Lower leg skin (tissue), 4 donors: ENCODE data around the gene HLA-DQA1. TPM values are rescaled to one million over a fixed set of nuclear protein-coding genes. Genes with fewer than 3 reads are reported as not detected.

ENCODE experiments used
- DNase-seq, 2 donors: peaks; one replicate each; pipeline ENCODE4 v3.0.0-alpha.2; 2019; ENCODE audit warnings: low spot score in 2 of 2
- H3K4me3 ChIP-seq: fragments of 200-600 bp; sonication (generic); 2 replicates; pipeline ENCODE4 v1.5.1; 2017; ENCODE audit warnings: mild to moderate bottlenecking, low read depth; ENCODE audit not compliant: poor library complexity, severe bottlenecking
- CTCF ChIP-seq, 3 donors: fragments of 450-650 bp; IDR thresholded peaks; one replicate each; pipeline ENCODE4 v1.5.1; 2016; ENCODE audit warnings: antibody characterized with exemption in 3 of 3, mild to moderate bottlenecking in 3 of 3, moderate library complexity in 2 of 3
- POLR2A ChIP-seq, 2 donors: fragments of 450-650 bp; IDR thresholded peaks; one replicate each; pipeline ENCODE4 v1.6.1; 2016 to 2017; ENCODE audit warnings: antibody characterized with exemption in 2 of 2, mild to moderate bottlenecking in 1 of 2, moderate library complexity in 1 of 2
- WGBS, 2 donors: methylation state at CpG; one replicate each; pipeline ENCODE4 v1.1.5; 2018; 5-methylcytosine and 5-hydroxymethylcytosine counted together
- intact Hi-C: fragments of 100-400 bp; cut with DNase I; formaldehyde crosslinking; loops from one replicate; pipeline ENCODE4 v1.15.0; 2023; ENCODE audit warnings: low total_unique reads
- total RNA-seq, 4 donors: library from RNA; depleted of rRNA; stranded (reverse); fragments of >200 nt; gene quantifications; one replicate each; pipeline ENCODE4 v1.1.0, GENCODE V29; 2016

The HLA-DQA1 gene
- total RNA-seq, 4 donors from 2014 or later = 4.7 to 19.8 (median 10.3) TPM

DNA sequence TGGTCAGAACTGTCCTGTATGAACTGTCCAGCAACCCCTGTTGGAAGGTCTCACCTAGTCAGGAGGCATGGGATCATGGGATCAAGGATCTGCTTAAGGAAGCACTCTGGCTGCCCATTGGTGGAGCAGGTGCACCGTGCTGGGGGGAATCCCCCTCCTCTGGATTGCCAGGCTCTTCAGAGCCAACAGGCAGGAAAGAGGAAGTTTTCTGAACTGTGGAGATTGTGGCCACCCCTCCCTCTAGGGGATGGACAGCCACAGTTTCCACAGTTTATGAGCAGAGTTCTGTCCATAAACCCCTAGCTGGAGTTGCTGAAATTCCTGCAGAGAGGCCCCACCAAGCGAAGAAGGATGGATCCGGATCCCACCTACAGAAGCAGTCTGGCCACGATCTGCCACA is 42.3 kb downstream of the HLA-DQA1 start:
- H3K4me3 ChIP-seq = no peak overlapping the region
- WGBS, 2 donors = 48 to 51% methylated on average over 4 of the region's 4 CpGs
- DNase-seq = no peak
- intact Hi-C loops = no loop called here
- no peak for TF ChIP-seq POLR2A (IDR thresholded peaks at IDR 0.05)
- no peak for TF ChIP-seq CTCF (IDR thresholded peaks at IDR 0.05)

- no peak overlapping the region for H3K4me3 ChIP-seq
- TF ChIP-seq CTCF (IDR thresholded peaks at IDR 0.05) = no peak
- TF ChIP-seq POLR2A (IDR thresholded peaks at IDR 0.05) = no peak
- no peak for DNase-seq
- intact Hi-C loops = no loop called here
- 42 to 60% methylated on average over 1 of the region's 1 CpG for WGBS, 2 donors
Measured at GRCh38 chr6:32680055-32680454, 42.8 kb downstream of the HLA-DQA1 start.

DNA sequence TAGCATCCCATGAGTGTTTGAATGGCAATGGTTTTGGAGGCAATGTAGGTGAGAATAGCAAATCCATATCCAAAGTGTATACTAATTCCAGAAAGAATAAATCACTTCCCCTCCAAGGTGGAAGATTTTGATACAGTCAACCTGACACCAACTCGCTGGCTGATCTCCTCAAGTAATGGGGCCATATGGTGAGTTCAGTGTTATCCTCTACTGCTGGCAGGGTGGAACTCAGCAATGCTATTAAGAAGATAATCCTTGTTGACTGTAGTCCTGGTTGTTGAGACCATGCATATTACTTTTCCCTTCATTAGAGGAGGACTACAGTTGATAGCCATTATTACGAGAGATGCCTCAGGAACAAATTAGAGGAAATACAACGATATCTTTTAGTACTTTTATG is 47.0 kb downstream of the HLA-DQA1 start:
- H3K4me3 ChIP-seq = no peak overlapping the region
- DNase-seq = no peak
- TF ChIP-seq POLR2A (IDR thresholded peaks at IDR 0.05) = no peak
- intact Hi-C loops = no loop called here
- WGBS, 2 donors = 60 to 68% methylated on average over 3 of the region's 3 CpGs

DNA sequence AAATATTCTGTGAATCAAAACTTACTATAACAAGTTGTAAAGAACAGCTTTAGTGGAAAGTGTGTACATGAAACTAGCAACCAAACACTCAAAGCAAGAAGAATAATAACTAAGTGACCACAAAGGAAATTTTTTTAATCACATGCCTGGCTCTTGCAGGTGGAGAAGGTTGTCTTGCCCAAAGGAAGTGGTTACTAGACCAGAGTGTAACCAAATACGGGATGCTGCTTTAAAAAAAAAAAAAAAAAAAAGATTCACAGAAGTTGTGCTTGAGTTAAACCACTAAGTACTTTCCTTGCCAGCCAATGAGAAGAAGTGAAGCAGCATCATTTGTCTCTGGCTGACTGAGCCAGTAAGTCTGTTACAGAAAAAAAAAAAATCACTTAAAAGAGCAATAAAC is 48.4 kb downstream of the HLA-DQA1 start:
- DNase-seq = no peak
- intact Hi-C loops = no loop called here
- H3K4me3 ChIP-seq = no peak overlapping the region
- WGBS, 2 donors = 15 to 26% methylated on average over 1 of the region's 1 CpG
- TF ChIP-seq CTCF (IDR thresholded peaks at IDR 0.05) (no peak), POLR2A (IDR thresholded peaks at IDR 0.05) (no peak)

GRCh38 chr6:32689531-32690501 is 52.6 kb downstream of the HLA-DQA1 start:
- no peak for DNase-seq
- TF ChIP-seq CTCF (IDR thresholded peaks at IDR 0.05) = no peak
- TF ChIP-seq POLR2A (IDR thresholded peaks at IDR 0.05) = no peak
- 57 to 59% methylated on average over 5 of the region's 5 CpGs for WGBS, 2 donors
- no peak overlapping the region for H3K4me3 ChIP-seq
- intact Hi-C loops = no loop called here

DNA sequence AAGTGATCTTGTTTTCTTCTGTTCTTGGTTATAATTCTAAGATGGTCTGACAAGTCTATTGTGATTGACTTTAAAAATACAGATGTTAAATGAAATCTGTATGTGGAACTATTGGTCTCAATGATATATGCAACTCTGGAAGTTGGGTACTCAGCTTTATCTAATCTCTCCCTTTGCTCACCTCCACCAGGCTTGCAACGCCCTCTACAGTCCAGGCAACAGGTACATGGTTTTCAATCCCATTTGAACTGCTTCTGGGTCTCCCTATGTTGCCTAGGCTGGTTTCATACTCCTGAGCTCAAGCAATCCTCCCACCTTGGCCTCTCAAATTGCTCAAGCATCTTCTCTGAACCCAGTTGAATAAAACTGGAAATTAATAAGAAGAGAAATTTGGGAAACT is 54.8 kb downstream of the HLA-DQA1 start:
- intact Hi-C loops = no loop called here
- WGBS, 2 donors = 0% methylated on average over 1 of the region's 1 CpG
- DNase-seq = no peak
- H3K4me3 ChIP-seq = no peak overlapping the region
- no peak for TF ChIP-seq POLR2A (IDR thresholded peaks at IDR 0.05)
- TF ChIP-seq CTCF (IDR thresholded peaks at IDR 0.05) = no peak

Other genes with a start within 250 kb of the HLA-DQA1 start
- gene BTNL2, start 230.2 kb upstream of the HLA-DQA1 start, total RNA-seq = not detected
- gene HLA-DRA, start 197.5 kb upstream of the HLA-DQA1 start, total RNA-seq = 100 to 1,000 TPM; 164 to 274 (median 229) TPM
- gene HLA-DRB5, start 107.1 kb upstream of the HLA-DQA1 start, total RNA-seq = 10 to 100 TPM in 1 of 4 donors, 1 to 10 TPM in 2, under 1 TPM in 1; 0.25 to 23.9 (median 2.7) TPM
- gene HLA-DRB1, start 47.6 kb upstream of the HLA-DQA1 start, total RNA-seq = 10 to 100 TPM; 37.6 to 65.7 (median 58.6) TPM
- gene HLA-DQB1, start 29.3 kb downstream of the HLA-DQA1 start, total RNA-seq = 10 to 100 TPM in 1 of 4 donors, 1 to 10 TPM in 2, under 1 TPM in 1; 0.44 to 11.3 (median 4.4) TPM
- gene HLA-DQA2, start 104.0 kb downstream of the HLA-DQA1 start, total RNA-seq = 1 to 10 TPM; 3.4 to 7.2 (median 5.6) TPM
- 10 to 100 TPM; 63.7 to 89.1 (median 68.7) TPM for gene HLA-DQB2, start 126.1 kb downstream of the HLA-DQA1 start, total RNA-seq
- 1 to 10 TPM; 1.7 to 3.3 (median 2.1) TPM for gene HLA-DOB, start 179.6 kb downstream of the HLA-DQA1 start, total RNA-seq
- gene TAP2, start 201.3 kb downstream of the HLA-DQA1 start, total RNA-seq = 10 to 100 TPM; 13.6 to 23.3 (median 15.6) TPM
- 10 to 100 TPM; 38.9 to 63.9 (median 50.3) TPM for gene PSMB8, start 206.6 kb downstream of the HLA-DQA1 start, total RNA-seq
- 100 to 1,000 TPM in 3 of 4 donors, 10 to 100 TPM in 1; 90.7 to 113 (median 105) TPM for gene TAP1, start 216.3 kb downstream of the HLA-DQA1 start, total RNA-seq
- gene PSMB9, start 216.8 kb downstream of the HLA-DQA1 start, total RNA-seq = 10 to 100 TPM; 25.4 to 29.9 (median 28.1) TPM